Activated CD8-positive, alpha-beta memory T cell treated with anti-CD3 and anti-CD28 coated beads for 1 hour (primary cell): Measurements from ENCODE around the gene TREM1.
A peak's percentile ranks its signal among the peaks of the same experiment; 100 is the strongest.
"Not testable (repeated sequence)": the region's sequence is repeated elsewhere in the genome, so short reads cannot be mapped to it uniquely, and the experiment has no call there.

Source experiments
- DNase-seq, 2 donors: peaks; one replicate each; pipeline ENCODE4 v3.0.0-alpha.2; 2020; ENCODE audit warnings: low read depth in 1 of 2; ENCODE audit errors: extremely low read depth in 1 of 2

The TREM1 gene

DNA sequence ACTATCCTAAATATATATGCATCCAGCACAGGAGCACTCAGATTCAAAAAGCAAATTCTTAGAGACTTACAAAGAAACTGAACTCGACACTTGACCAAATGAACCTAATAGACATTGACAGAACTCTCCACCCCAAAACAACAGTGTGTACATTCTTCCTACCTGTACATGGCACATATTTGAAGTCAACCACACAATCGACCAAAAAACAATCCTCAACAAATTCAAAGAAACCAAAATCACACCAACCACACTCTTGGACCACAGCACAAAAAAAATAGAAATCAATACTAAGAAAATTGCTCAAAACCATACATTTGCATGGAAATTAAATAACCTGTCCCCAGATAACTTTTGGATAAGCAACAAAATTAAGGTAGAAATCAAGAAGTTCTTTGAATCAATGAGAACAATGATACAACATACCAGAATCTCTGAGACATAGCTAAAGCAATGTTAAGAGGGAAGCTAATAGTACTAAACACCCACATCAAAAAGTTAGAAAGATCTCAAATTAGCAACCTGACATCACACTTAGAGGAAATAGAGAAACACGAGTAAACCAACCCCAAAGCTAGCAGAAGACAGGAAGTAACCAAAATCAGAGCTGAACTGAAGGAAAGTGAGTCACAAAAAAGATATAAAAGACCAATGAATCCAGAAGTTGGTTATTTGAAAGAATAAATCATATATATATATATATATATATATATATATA is 12.5 kb upstream of the TREM1 start:
- no peak for DNase-seq

DNA sequence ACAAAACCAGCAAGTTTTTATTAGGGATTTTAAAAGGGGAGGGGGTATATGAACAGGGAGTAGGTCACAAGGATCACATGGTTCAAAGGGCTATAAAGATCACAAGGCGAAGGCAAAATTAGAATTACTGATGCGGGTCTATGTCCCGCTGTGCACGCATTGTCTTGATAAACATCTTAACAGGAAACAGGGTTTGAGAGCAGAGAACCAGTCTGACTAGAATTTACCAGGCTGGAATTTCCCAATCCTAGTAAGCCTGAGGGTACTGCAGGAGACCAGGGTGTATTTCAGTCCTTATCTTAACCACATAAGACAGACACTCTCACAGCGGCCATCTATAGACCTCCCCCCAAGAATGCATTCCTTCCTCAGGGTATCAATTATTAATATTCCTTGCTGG is 10.8 kb upstream of the TREM1 start:
- not testable (repeated sequence) for DNase-seq

DNA sequence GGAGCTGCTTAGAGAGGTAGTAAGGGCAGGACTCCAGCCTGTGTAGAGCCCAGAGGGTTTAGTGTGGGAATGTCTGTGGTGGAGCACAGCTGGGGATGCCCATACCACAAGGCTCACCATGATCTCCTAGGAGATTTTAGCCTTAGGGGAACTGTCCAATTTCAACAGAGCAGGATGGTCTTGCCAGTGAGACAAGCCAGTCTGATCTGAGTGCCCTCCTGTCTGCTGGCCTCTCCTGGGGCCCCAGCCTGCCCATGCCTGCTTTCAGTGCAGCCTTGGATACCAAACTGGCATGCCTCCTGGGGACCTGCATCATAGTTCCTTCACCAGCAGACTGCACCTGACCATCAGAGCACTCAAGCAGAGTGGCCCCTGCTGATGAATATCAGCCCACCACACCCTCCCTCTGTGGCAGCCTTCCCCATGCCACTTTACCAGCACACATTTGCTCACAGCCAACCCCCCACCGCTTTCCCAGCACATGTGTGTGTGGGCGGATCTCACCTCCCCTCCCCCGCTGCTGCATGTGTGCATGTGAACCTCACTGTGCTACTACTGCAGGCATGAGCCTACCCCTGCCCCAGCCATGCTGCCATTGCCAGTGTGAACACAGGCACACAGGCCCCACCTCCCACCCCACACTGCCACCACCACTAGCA is 7.9 kb upstream of the TREM1 start:
- DNase-seq: no peak

DNA sequence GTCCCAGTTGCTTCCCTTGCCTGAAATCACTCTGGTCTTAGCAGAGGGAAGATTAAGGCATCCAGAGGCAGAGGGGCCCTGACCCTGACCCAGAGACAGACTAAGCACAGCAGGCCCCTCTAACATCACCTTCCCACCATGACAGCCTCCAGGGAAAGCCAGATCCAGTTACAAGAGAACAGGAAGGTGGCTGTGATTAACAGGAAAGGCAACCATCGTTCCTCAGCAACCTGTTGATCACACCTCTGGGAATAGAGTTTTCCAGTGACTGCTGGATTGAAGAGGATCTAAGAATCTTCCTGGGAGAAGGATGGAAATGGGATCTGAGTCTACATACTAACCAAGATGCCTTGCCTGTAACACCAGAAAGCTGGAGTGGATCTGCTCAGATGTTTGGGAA is 5.2 kb upstream of the TREM1 start:
- DNase-seq: no peak

DNA sequence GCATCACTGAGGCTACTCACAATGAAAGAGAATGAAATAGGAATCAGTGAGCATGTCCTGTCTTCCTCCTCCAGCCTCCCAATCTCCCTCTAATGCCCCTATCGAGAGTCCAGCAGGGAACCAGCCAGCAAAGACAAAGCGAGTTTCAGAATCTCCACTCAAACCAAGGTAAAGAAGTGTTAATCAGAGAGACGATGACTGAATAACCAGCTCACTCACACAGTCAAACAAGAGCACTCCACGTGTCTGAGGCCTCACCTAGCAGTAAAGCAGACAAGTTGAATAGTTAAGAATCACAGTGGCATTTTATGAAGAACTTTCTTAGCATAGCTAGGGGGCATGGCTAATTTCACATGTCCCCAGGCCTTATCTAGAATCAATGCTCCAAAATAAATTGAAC is 3.3 kb upstream of the TREM1 start:
- no peak for DNase-seq

DNA sequence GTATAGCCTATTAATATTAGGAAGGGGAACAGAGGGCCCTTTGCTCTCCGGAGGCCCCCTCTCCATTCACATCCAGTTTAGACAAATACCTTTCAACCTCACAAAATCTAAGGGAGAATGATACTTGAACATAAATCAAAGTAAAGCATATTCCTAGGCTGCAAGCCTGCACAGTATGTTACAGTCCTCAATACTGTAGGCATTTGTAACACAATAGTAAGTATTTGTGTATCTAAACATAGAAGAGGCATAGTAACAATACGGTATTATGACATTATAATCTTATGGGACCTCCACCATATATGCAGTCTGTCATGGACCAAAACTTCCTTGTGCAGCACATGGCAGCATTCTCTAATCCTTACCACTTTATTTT is 2.3 kb upstream of the TREM1 start:
- no peak for DNase-seq

DNA sequence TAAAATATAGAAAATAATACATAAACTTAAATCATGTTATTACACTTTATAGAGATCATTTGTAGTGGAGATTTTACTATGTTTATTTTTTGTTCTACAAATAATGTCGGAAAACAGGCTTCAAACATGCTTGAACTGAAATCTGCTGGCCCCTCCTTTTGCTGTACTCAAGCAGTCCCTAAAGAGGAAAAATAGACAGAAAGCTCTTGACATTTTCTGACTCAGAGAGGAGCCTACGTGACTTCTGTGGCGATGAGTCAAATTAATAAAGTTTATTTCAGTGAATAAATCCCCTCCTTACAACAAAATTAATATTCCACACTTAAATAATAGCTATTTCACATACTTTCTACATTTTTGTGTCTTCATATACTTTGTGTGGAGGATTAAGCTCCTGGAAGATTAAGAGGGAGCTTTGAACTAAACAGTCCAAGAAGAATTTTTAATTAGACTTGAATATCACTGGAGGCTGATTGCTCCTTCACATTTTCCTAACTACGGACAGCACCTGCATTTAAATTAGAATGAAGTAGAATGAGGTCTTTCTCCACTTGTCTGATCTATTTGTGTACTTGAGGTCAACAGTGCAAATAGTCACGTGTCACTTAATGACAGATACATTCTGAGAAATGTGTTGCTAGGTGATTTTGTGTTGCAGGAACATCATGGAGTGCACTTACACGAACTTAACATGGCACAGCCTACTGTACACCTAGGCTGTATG is 1.7 kb upstream of the TREM1 start:
- no peak for DNase-seq

DNA sequence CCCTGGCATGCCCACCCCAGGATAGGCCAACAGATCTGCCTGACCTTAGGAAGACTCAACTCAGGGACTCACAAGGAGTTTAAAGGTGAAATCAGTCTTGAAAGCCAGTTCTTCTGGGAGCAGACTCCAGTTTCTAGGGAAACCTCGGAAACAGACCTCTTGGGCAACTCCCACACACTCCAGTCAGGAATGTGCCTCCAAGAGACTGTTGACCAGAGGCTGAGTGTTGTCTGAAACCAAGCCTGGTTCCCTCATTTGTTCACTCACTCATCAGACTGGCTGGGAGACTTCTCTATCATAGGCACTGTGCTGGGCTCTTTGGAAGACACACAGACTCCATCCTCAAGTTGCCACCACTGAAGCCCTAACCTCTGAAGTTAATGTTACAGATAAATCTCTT is 1.8 kb downstream of the TREM1 start:
- DNase-seq: no peak

DNA sequence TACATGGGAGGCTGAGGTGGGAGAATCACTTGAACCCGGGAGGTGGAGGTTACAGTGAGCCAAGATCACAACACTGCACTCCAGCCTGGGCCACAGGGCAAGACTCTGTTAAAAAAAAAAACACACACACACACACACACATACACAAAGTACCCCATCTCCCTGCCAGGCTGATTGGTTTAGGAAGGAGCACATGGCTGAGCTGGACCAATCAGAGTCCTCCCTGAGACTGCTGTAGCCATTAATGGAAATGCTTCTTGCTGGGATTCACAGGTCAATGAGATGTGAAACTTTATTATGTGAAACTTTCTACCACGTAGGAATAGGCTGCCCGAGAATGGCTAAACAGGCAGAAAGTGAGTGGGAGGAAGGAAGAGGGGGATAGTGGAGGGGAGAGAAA is 2.9 kb downstream of the TREM1 start:
- DNase-seq: no peak

DNA sequence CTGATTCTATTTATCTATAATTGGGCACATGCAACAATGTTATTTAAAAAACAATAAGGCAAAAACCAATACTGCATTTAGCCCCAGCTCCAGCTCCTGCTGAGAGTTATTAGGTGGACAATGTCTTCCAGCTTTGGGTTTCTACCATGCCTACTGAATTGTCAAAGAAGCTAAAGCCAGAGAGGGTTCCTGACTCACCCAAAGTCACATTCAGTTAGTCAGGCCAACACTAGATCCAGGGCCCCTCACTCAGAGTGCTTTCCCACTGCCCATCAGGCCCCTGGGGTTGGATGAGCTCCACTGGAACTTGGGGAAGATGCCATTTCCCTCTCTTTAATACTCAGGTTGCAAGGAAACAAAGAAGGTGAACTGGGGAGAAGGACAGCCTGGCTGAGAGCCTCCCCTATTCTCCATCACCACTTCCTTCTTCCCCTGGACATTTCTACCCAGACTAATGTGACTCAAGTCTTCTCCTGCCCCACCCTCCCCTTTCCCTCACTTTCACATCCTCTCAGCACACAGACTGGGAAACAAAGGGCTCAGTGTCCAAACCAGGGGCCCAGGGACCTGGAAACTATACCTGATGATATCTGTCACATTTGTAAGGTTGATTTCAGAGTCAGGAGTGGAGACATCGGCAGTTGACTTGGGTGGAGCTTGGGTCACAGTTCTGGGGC is 6.0 kb downstream of the TREM1 start:
- DNase-seq: no peak

DNA sequence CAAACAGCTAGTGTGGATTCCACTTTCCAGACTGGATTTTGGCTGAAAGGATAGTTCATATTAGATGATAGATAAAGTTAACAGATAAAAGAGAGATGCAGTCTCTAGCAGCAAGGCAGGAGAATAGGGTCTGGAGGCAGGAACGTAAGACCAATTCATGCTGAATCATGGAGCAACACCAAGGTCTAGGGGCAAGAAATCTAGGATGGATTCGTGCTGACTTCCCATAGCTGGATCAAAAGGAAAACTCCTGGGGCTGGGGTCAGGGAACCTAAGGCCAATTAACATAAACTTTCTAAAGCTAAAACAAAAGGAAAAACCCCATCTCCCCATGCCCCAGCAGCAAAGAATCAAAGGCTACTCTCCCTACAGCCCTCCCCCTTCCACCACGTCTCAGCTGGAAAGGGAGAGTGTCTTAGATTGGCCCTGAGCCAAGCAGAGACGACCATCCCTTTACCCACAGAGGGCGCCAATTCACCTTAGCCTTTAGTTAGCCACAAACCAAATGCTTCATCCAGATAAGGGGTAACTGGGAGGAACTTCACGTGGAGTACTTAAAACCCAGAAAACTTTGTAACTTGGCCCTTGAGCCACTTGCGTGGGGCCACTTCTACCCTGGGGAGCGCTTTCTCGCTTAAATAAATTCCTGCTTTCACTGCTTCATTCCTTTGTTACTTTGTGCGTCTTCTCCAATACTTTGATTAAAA is 7.6 kb downstream of the TREM1 start:
- DNase-seq: peak; percentile 30 to 31

DNA sequence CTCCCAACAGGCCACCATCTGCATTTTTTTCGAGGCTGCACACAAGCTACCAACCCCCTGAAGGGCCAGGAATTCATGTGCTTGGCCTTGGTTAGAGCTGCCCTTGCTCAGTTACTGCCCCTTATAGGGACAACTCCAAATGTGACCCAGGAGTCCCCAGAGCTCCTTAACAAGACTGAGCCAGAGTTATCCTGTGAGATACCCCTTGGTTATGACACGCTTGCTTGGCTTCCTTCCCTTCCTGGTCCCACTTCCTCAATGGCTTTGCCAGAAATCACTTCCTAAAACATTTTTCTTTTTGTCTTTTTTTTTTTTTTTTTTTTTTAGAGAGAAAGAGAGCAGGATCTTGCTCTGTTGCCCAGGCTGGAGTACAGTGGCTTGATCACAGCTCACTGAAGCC is 8.9 kb downstream of the TREM1 start:
- DNase-seq: no peak

DNA sequence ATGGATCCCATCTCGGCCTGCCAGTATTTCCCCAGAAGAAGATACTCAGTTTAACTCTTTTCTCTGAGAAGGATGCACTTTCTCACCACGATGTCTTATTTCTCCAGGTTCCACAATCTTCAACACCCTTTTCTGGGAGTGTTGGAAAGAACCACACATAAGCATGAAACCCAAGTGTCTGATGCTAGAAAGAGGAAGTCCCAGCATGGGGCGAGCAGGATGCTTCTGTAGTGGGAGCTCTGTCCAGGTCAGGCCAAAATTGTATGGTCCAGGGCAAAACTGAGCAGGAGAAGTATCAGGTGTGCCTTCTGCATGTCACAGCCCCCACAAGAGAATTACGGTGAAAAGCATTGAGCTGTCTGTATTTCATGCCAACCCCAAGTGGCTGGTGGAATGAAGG is 11.0 kb downstream of the TREM1 start:
- no peak for DNase-seq

DNA sequence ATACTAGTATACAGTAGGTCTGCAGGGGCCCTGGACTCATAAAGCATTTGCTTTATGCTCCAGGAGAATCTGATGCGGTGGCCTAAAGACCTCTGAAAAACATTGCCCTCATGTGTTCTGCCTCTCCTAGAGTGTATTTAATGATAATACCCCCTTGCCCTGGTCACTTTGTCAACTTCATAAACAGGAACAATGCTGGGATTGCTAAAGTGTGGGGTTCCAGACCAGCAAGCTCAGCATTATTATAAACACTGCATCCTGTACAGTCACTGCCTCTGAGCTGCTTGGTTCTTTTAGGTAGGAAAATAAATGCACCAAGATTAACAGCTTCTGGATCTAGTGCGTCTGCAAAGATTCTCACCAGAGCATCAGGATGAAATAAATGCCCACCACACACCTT is 12.2 kb downstream of the TREM1 start:
- no peak for DNase-seq

DNA sequence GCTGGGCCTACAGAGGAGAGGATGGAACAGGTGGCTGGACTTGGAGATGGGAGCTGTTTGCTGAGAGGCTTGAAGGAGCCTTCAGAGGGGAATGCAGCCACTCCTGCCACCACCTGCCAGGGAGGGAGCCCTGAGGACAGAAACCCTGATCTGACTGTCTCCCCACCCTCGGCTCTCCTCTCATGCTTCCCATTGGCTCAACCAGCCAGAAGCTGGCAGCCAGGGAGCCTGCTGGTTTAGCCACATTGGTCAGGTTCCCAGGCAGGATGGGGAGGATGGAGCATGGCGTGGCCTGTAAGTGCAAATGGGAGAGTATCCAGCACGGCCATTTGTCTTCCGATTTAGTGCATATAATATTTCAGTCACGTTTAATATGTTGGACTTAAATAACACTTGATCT is 12.8 kb downstream of the TREM1 start:
- DNase-seq: no peak

DNA sequence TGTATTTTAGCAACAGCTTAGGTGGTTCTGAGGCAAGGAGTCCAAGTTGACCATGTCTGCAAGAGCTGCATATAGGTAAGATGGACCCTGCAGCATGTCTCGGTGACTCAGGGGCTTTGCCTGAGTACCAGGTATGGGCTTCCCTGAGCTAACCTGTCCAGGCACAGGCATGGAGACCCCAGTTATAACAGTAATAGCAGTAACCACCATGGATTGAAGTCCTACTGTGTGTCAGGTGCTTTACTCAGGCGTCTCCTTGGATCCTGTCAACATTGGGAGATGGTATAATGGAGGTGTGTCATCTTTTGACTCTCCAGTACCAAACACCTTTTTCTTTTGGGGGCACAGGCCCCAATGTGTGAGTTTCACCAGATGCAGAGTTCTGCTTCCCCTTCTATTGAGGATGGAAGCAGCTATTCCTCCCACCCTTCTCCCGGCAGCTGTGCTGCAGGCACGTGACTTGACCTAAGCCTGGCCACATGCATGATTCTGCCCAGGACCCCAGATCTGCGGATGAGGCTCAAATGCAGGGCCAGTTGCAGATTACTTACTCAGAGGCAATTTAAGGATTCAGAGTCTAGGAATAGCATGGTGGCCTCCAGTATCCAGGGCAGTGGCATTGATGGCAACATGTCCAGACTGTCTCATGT is 13.8 kb downstream of the TREM1 start:
- DNase-seq: no peak

DNA sequence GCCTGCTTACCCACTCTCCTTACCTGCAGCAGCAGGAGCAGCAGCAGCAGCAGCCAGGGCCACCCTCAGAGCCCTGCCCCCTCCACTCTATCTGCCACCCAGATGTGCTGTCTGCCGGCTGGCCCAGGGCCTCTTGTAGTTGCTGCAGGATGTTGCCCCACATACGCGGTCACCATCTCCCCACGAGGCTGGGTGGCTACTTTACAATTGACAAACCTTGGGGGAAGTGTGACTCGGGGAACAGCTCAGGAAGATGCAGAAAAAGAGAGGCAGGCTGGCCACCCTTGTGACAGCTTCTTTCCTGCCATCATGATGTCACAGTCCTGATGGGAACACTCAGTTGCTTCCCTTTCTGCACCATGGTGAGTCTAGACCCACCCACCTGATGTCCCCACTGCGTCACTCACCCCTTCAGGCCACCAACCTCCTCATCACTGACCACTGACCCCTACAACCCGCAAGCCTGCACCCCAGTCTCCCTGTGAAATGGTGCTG is 14.5 kb downstream of the TREM1 start:
- no peak for DNase-seq

DNA sequence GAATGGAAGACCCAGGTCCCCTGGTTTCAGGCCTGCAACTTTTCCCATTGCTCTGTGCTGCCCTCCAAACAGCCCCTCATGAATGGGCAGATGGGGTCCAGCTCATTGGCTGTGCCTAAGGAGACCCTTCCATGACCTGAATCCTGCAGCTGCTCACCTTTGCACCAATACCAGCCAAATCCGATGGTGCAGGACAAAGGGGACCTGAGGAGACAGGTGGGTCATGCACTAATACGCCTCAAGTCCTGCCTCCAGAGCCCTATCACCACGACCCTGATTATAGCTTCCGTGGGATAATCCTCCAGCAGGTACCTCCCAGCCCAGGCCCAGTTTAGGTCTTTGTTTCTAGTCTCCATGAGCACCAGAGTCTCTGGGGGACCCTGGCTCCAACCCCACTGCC is 16.8 kb downstream of the TREM1 start:
- no peak for DNase-seq

DNA sequence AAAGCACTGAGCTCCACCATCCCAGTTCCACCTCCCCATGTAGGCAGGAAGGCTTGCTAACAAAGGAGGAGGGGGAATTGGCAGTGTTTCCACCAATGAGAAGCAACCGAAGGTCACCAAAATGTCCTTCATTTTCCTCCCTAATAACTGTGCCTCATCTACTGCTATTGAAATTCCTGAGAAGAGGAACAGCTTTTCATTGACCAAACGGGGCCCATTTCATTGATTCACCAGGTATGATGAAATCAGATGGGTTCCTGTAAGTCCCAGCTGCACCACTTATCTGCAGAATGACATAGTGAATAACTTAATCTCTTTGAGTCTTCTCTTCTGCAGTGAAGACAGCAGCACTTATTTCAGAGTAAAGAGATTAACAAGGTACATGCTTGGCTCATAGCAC is 17.3 kb downstream of the TREM1 start:
- no peak for DNase-seq

DNA sequence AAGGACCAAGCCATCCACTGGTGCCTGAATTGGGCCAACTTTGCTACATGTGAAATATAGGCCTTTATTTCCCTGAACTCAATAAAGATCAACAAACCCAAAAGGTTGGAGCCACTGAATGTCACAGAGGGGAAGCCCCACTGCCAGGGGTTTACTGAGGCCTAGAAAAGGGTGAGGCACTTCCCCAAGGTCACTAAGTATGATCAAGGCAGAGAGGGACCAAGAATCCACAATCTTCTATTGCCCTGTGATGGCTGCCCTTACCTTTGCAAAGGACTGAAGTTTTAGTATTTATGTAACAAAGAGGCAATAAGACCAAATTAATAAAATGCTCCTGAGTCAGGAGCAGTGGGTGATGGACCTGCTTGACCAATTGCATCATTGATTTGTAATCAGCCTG is 18.0 kb downstream of the TREM1 start:
- DNase-seq: no peak
